Stimulated activated CD4-positive, alpha-beta T cell treated with anti-CD3 and anti-CD28 coated beads, TNF-alpha, amount 100 ng/mL, for 4 hours (primary cell): ENCODE data around the gene HOXB3.
"Not testable (repeated sequence)": the region's sequence is repeated elsewhere in the genome, so short reads cannot be mapped to it uniquely, and the experiment has no call there.

Experiments used
- DNase-seq, 3 experiments: peaks; one replicate each; pipeline ENCODE4 v3.0.0-alpha.2; 2020; ENCODE audit warnings: low read depth in 3 of 3

HOXB3 gene

GRCh38 chr17:48545539-48545938 lies 44.5 kb downstream of the HOXB3 start:
- DNase-seq = no peak

GRCh38 chr17:48545022-48545375 lies 45.0 kb downstream of the HOXB3 start, which contains the start of gene HOXB2:
Gene HOXB2 (minus strand): TSS chr17:48545109. CDS start chr17:48544911, 198 bp downstream.
- no peak for DNase-seq

GRCh38 chr17:48544349-48545021 lies 45.6 kb downstream of the HOXB3 start:
- peak in 1 of 3 experiments; percentile 22 for DNase-seq

GRCh38 chr17:48543854-48544348 lies 46.1 kb downstream of the HOXB3 start:
- DNase-seq = peak in 1 of 3 experiments; percentile 33

- peak; percentile 22 to 48 (median 32) for DNase-seq
These were observed 46.8 kb downstream of the HOXB3 start for GRCh38 chr17:48543107-48543853.

GRCh38 chr17:48542698-48543106 lies 47.3 kb downstream of the HOXB3 start:
- DNase-seq = no peak

- DNase-seq = no peak
These were observed 47.9 kb downstream of the HOXB3 start for GRCh38 chr17:48542114-48542656.

GRCh38 chr17:48541577-48542113 lies 48.4 kb downstream of the HOXB3 start:
- peak in 1 of 3 experiments; percentile 38 for DNase-seq

- no peak for DNase-seq
These were observed 48.9 kb downstream of the HOXB3 start for GRCh38 chr17:48541036-48541576.

GRCh38 chr17:48540213-48540612 lies 49.8 kb downstream of the HOXB3 start:
- DNase-seq = no peak

GRCh38 chr17:48539177-48539576 lies 50.9 kb downstream of the HOXB3 start:
- DNase-seq = no peak

- no peak for DNase-seq
These were observed 52.7 kb downstream of the HOXB3 start for GRCh38 chr17:48537316-48537715.

GRCh38 chr17:48535793-48536559 lies 54.1 kb downstream of the HOXB3 start:
- DNase-seq = not testable (repeated sequence)

- DNase-seq = no peak
These were observed 57.8 kb downstream of the HOXB3 start for GRCh38 chr17:48532261-48532660.

- DNase-seq = no peak
These were observed 59.2 kb downstream of the HOXB3 start, which contains the start of gene HOXB1 for GRCh38 chr17:48530887-48531272. Gene HOXB1 (minus strand): TSS chr17:48531011. CDS start chr17:48530904, 107 bp downstream.

GRCh38 chr17:48530208-48530886 lies 59.7 kb downstream of the HOXB3 start:
- no peak for DNase-seq

- DNase-seq = no peak
These were observed 60.4 kb downstream of the HOXB3 start for GRCh38 chr17:48529683-48530009.

- no peak for DNase-seq
These were observed 60.9 kb downstream of the HOXB3 start for GRCh38 chr17:48528936-48529682.

- DNase-seq = no peak
These were observed 61.7 kb downstream of the HOXB3 start for GRCh38 chr17:48528153-48528935.
